ENCODE results near the gene SLC25A38.

- TF ChIP-seq CTCF (conservative IDR thresholded peaks at IDR 0.05 in 1 of 2, IDR thresholded peaks at IDR 0.05 in 1 of 2; ENCODE audit: extremely low read depth in 1 of 2, insufficient read depth in 1 of 2, low read depth in 1 of 2, low read length in 2 of 2): no peak
- TF ChIP-seq EZH2 (IDR thresholded peaks at IDR 0.05; ENCODE audit: borderline replicate concordance, low read length): no peak
Observed at GRCh38 chr3:39415983-39416382, 32.8 kb downstream of the SLC25A38 start.
